ENCODE data around the gene NRAS.

GRCh38 chr1:114715952-114716303 lies 643 bp downstream of the NRAS start:
- TF ChIP-seq CTCF (IDR thresholded peaks at IDR 0.05), result no peak
- no peak for TF ChIP-seq POLR2AphosphoS5 (IDR thresholded peaks at IDR 0.05)
- TF ChIP-seq POLR2A (IDR thresholded peaks at IDR 0.05), result no peak
- TF ChIP-seq EP300 (IDR thresholded peaks at IDR 0.05), result no peak
